ENCODE results near the gene CADPS2.

CADPS2 gene
- long read RNA-seq = 0 reads

DNA sequence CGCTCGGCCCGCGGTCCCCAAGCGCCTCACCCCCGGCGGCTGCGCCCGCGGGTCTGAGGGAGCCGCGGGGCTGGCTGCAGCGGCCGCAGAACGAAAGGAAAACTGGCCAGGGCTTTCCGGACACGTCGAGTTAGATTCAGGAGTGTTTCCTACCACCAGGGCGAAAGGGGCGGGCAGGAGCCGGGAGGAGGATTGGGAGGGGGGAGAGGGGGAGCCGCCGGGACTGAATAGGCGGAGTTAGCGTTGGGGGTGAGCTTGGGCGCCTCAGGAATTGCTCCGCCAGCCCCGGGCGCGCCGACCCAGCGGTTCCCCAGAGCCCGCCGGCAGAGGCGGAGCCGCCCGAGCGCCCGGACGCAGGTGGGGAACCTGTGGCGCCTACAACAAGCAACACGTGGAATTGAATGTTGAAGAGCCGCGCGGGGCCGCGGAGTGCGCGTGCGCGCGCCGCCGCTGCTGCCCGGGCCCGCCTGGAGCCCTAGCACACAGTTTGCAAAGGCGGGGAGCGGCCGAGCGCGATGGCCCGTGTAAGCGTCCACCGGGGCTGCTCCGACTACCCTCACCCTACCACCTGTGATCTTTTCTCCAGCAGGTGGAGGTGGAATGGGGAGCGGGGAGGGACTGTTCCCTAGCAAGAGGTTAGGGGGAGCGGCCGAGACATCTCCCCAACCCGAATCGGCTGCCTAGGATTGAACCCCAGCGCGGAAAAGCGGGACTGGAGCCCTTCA, at the start of gene CADPS2:
CADPS2 (minus strand) TSS at position 104 of the 725 bp plus-strand sequence. CDS start 123 bp downstream, outside the sequence.
- no peak for TF ChIP-seq SPI1 (IDR thresholded peaks at IDR 0.05; ENCODE audit: borderline replicate concordance, low read depth)
- TF ChIP-seq GABPA (IDR thresholded peaks at IDR 0.05; ENCODE audit: low read depth) = no peak
- TF ChIP-seq POLR2AphosphoS5 (IDR thresholded peaks at IDR 0.05; ENCODE audit: low read depth) = no peak
- TF ChIP-seq, protein P1, sequence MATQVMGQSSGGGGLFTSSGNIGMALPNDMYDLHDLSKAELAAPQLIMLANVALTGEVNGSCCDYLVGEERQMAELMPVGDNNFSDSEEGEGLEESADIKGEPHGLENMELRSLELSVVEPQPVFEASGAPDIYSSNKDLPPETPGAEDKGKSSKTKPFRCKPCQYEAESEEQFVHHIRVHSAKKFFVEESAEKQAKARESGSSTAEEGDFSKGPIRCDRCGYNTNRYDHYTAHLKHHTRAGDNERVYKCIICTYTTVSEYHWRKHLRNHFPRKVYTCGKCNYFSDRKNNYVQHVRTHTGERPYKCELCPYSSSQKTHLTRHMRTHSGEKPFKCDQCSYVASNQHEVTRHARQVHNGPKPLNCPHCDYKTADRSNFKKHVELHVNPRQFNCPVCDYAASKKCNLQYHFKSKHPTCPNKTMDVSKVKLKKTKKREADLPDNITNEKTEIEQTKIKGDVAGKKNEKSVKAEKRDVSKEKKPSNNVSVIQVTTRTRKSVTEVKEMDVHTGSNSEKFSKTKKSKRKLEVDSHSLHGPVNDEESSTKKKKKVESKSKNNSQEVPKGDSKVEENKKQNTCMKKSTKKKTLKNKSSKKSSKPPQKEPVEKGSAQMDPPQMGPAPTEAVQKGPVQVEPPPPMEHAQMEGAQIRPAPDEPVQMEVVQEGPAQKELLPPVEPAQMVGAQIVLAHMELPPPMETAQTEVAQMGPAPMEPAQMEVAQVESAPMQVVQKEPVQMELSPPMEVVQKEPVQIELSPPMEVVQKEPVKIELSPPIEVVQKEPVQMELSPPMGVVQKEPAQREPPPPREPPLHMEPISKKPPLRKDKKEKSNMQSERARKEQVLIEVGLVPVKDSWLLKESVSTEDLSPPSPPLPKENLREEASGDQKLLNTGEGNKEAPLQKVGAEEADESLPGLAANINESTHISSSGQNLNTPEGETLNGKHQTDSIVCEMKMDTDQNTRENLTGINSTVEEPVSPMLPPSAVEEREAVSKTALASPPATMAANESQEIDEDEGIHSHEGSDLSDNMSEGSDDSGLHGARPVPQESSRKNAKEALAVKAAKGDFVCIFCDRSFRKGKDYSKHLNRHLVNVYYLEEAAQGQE (IDR thresholded peaks at IDR 0.05; ENCODE audit: insufficient replicate concordance, low read depth) = no peak
- TF ChIP-seq CTCF (IDR thresholded peaks at IDR 0.05; ENCODE audit: insufficient read depth, low read length) = no peak
- peaks cover 48% of the 10 kb centered on the region for H3K27me3 ChIP-seq (ENCODE audit: insufficient read depth, poor library complexity, severe bottlenecking)
- H3K4me3 ChIP-seq (replicated peaks; ENCODE audit: insufficient read depth, low read length) = peak within 1 kb of the TSS; percentile 46
- no peak within 1 kb of the TSS for H3K27ac ChIP-seq (replicated peaks)
- DNase-seq (ENCODE audit: low read depth in 1 of 2, low spot score in 1 of 2) = peak; percentile 14 to 15

- no peak for DNase-seq (ENCODE audit: low read depth in 1 of 2, low spot score in 1 of 2)
- H3K27me3 ChIP-seq (ENCODE audit: insufficient read depth, poor library complexity, severe bottlenecking) = no peaks in the 10 kb centered on the region
- no peak overlapping the region for H3K4me3 ChIP-seq (replicated peaks; ENCODE audit: insufficient read depth, low read length)
- no peak overlapping the region for H3K27ac ChIP-seq (replicated peaks)
- no peak for TF ChIP-seq GABPA (IDR thresholded peaks at IDR 0.05; ENCODE audit: low read depth)
- TF ChIP-seq, protein P1 (IDR thresholded peaks at IDR 0.05; ENCODE audit: insufficient replicate concordance, low read depth) = no peak
- TF ChIP-seq CTCF (IDR thresholded peaks at IDR 0.05; ENCODE audit: insufficient read depth, low read length) = no peak
- TF ChIP-seq POLR2AphosphoS5 (IDR thresholded peaks at IDR 0.05; ENCODE audit: low read depth) = no peak
- no peak for TF ChIP-seq SPI1 (IDR thresholded peaks at IDR 0.05; ENCODE audit: borderline replicate concordance, low read depth)
Observed at GRCh38 chr7:122935620-122936019, 49.4 kb upstream of the CADPS2 start.

GRCh38 chr7:122919643-122920181, 33.5 kb upstream of the CADPS2 start:
- Histone ChIP-seq H3K27ac (replicated peaks) (no peak overlapping the region), H3K4me3 (replicated peaks; ENCODE audit: insufficient read depth, low read length) (no peak overlapping the region), H3K27me3 (ENCODE audit: insufficient read depth, poor library complexity, severe bottlenecking) (no peaks in the 10 kb centered on the region)
- no peak for TF ChIP-seq SPI1 (IDR thresholded peaks at IDR 0.05; ENCODE audit: borderline replicate concordance, low read depth)
- no peak for TF ChIP-seq GABPA (IDR thresholded peaks at IDR 0.05; ENCODE audit: low read depth)
- no peak for DNase-seq (ENCODE audit: low read depth in 1 of 2, low spot score in 1 of 2)

DNA sequence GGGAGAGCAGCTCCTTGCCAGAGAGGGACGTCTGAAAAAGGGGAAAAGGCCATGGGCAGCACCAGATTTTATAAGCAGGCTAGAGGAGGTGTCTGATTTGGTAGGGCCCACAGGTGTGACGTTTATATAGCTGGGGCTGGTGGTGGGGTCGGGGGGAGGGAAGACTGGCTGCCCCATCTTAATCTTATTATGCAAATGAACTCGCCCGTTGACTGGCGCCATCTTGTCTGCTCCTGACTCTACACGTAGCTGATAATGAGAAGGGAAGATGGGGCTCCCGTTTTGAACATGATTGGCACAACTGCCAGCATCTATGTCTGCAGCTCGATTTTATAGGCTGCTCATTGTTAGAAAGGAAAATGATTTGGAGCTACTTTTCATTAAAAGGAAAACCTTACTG, 28.6 kb upstream of the CADPS2 start:
- Histone ChIP-seq H3K27ac (replicated peaks) (no peak overlapping the region), H3K4me3 (replicated peaks; ENCODE audit: insufficient read depth, low read length) (no peak overlapping the region), H3K27me3 (ENCODE audit: insufficient read depth, poor library complexity, severe bottlenecking) (no peaks in the 10 kb centered on the region)
- DNase-seq (ENCODE audit: low read depth in 1 of 2, low spot score in 1 of 2) = no peak
- TF ChIP-seq, protein P1 (IDR thresholded peaks at IDR 0.05; ENCODE audit: insufficient replicate concordance, low read depth) = no peak
- TF ChIP-seq GABPA (IDR thresholded peaks at IDR 0.05; ENCODE audit: low read depth) = no peak
- no peak for TF ChIP-seq SPI1 (IDR thresholded peaks at IDR 0.05; ENCODE audit: borderline replicate concordance, low read depth)
- TF ChIP-seq CTCF (IDR thresholded peaks at IDR 0.05; ENCODE audit: insufficient read depth, low read length) = no peak
- no peak for TF ChIP-seq POLR2AphosphoS5 (IDR thresholded peaks at IDR 0.05; ENCODE audit: low read depth)

Data from HL-60 (cell line).